Measurements from ENCODE around the gene IGSF3.
A peak's percentile ranks its signal among the peaks of the same experiment; 100 is the strongest.

The IGSF3 gene

DNA sequence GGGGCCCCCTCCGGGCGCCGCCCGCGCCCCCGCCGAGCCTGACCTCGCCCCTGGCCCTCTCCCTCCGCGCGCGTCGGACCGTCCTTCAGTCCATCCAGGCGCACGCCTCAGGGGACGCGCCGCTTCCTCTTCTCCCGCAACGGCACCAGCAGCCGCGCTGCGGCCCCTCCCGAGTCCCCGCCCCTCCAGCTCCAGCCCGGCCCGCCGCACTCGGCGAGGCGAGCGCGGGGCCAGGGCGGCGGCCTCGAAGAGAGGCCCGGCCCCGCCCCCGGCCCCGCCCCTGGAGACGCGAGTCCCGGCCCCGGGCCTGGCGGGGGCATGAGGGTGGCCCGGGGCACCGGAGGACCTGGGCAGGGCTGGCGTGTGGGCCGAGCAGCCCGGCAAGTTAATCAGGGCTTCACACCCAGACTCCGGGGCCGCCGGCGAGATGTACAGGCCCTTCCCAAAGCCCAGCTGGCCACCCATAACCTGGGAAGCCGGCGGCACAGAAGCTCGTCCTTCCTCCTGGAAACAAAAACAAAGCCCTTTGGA lies at the start of gene IGSF3:
IGSF3 (minus strand) TSS at position 159 of the 531 bp plus-strand sequence. CDS start 1,407 bp downstream, outside the sequence.
- peak; percentile 24 to 43 for DNase-seq (ENCODE audit: low read depth in 2 of 2)

DNA sequence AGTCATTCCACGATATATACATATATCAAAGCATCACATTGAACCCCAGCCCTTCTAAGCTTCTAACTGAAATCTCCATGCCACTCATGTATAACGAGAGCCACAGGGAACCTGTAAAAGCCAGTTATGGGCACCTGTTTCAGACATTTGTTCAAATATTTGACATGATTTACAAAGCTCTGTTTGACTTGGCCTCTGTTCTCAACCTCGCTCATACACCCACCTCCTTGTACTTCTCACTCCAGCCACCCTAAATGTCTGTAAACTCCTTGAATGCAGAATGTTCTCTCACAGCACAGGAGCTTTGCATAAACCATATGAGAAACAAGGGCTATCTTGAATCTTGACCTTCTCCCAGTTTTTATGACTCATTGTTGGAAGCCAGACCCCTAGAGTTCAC lies 49.8 kb upstream of the IGSF3 start:
- no peak for DNase-seq (ENCODE audit: low read depth in 2 of 2)

- no peak for DNase-seq (ENCODE audit: low read depth in 2 of 2)
Measured at GRCh38 chr1:116716391-116716790, 48.9 kb upstream of the IGSF3 start.

DNA sequence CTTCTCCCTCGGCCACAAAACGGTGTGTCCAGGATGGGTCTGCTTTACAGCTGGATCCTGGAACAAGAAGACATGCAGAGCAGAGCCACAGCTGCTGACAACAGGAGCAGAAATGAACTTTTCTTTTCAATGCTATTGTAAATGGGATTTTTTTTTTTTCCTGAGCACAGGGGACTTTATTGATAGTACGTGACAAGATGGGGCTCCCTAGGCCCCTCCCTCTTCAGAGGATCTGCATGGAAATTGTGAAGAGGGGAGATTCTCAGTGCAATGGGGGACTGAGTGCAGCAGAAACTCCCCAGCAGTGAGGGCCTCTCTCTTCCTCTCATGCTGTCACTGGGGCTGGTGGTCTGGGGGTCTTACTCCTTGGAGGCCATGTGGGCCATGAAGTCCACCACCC lies 45.9 kb upstream of the IGSF3 start:
- DNase-seq (ENCODE audit: low read depth in 2 of 2): no peak

- DNase-seq (ENCODE audit: low read depth in 2 of 2): no peak
Measured at GRCh38 chr1:116712510-116712909, 45.0 kb upstream of the IGSF3 start.

GRCh38 chr1:116711263-116711840 lies 43.8 kb upstream of the IGSF3 start:
- peak in 1 of 2 donors; percentile 14 for DNase-seq (ENCODE audit: low read depth in 2 of 2)

- DNase-seq (ENCODE audit: low read depth in 2 of 2): no peak
Measured at GRCh38 chr1:116710420-116711262, 43.1 kb upstream of the IGSF3 start.

DNA sequence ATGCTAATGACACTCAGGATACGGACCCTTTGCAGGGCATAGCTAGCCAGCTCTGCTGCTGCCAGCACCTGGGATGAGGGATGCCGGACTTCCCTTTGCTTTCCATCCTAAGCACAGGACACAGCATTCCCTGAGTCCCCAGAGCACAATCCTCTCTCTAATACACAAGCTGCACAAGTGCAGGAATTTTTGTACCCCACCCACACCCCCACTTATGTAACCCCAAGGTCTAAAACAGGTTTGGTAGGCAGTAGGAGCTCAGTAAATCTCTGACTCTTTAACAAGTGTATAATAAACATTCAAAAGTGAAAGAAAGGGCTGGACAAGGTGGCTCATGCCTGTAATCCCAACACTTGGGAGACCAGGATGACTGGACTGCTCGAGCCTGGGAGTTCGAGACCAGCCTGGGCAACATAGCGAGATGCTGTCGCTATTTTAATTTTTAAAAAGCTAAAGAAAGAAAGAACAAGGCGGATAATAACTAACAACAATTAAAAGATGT lies 42.2 kb upstream of the IGSF3 start:
- DNase-seq (ENCODE audit: low read depth in 2 of 2): no peak

GRCh38 chr1:116708255-116708900 lies 40.8 kb upstream of the IGSF3 start:
- DNase-seq (ENCODE audit: low read depth in 2 of 2): no peak

GRCh38 chr1:116706841-116707240 lies 39.3 kb upstream of the IGSF3 start:
- DNase-seq (ENCODE audit: low read depth in 2 of 2): no peak

GRCh38 chr1:116706123-116706522 lies 38.6 kb upstream of the IGSF3 start:
- no peak for DNase-seq (ENCODE audit: low read depth in 2 of 2)

GRCh38 chr1:116704278-116704677 lies 36.7 kb upstream of the IGSF3 start:
- DNase-seq (ENCODE audit: low read depth in 2 of 2): no peak

DNA sequence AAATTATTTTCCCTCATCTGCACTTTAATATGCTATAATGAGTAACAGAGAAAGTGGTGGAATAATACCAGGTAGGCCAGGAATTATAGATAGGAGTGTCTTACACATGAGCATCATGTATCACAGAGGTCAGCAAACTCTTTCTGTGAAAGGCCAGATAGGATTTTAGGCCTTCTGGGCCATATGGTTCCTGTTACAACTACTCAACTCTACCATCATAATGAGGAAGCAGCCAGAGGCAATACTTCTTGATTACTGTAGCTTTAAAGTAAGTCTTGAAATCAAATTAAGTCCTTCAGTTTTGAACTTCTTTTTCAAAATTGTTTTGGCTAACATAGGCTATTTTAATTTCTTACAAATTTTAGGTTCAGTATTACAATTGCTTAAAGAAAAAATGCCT lies 32.1 kb upstream of the IGSF3 start:
- DNase-seq (ENCODE audit: low read depth in 2 of 2): no peak

DNA sequence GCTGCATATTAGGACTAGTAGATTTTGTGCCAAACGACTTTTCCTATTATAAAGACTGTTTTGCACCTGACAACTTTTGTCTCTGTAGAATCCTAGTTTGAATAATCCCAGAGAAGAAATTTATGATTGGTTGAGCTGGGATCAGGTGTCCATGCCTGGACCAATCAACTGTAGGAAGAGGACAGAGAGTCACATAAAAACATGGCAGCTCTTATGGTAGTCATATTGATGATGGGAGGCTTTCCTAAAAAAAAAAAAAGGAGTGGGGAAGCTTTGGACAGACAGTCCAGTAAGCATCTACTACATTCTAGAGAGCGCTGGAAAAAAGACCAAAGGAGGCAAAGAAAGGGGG lies 30.7 kb upstream of the IGSF3 start:
- no peak for DNase-seq (ENCODE audit: low read depth in 2 of 2)

- no peak for DNase-seq (ENCODE audit: low read depth in 2 of 2)
Measured at GRCh38 chr1:116697548-116698243, 30.2 kb upstream of the IGSF3 start.

GRCh38 chr1:116694524-116694923 lies 27.0 kb upstream of the IGSF3 start:
- DNase-seq (ENCODE audit: low read depth in 2 of 2): no peak

GRCh38 chr1:116693759-116694480 lies 26.4 kb upstream of the IGSF3 start:
- no peak for DNase-seq (ENCODE audit: low read depth in 2 of 2)

- DNase-seq (ENCODE audit: low read depth in 2 of 2): no peak
Measured at GRCh38 chr1:116692879-116693278, 25.3 kb upstream of the IGSF3 start.

DNA sequence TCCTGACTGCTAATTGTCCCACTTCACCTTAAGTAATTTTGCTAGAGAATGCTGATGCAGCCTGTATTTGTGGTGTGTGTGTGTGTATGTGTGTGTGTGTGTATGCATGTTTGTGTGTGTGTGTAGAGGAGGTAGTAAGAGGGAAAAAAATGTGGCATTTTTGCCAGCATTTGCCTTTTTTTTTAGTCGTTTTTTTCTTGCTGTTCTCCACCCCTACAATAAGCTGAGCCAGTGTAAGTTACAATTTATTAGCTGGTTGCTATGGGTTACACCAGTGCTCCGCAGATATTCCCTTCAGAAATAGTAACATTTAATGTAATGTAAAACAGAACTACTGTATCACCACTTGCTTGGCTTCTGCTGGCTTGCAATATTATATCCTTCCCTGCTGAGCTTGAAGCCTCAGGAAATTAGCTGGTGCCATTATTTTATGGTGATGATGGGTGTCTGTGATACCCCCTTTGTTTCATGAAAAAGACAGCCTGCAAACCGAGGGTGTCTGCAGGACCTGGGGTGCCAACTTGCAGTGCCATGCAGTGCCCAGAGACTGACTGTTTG lies 23.4 kb upstream of the IGSF3 start:
- DNase-seq (ENCODE audit: low read depth in 2 of 2): no peak

DNA sequence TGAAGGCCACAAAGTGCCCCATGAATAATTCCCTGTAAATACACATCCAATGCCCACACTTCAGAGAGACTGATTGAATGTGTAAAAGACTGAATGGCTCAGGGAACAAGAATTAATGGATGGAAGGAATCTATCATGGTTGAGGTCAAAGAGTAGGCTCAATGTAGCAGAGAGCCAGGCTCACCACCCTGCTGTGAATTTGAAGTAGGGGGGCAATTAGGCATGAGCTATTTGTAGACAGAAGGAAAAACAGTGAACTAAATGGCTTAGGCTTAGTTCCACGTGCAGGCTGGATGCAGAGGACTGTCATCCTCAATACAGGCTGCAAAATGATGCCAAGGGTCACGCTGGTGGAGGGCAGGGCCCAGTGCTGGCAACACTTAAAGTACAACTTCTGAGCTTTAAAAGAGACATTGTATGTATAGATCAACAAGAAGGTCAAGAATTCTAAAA lies 22.9 kb upstream of the IGSF3 start:
- no peak for DNase-seq (ENCODE audit: low read depth in 2 of 2)
